OCI-LY1 (cell line): Measurements from ENCODE around the gene SHROOM2.

Source experiments
- H2AFZ ChIP-seq: fragments of 200-600 bp; sonication (generic), shearing (Covaris generic); 2 replicates; pipeline ENCODE4 v1.6.0; 2014; ENCODE audit warnings: antibody characterized with exemption, mild to moderate bottlenecking, low read length
- H3F3A ChIP-seq: fragments of 200-600 bp; sonication (generic), shearing (Covaris generic); 2 replicates; pipeline ENCODE4 v1.6.0; 2014; ENCODE audit warnings: mild to moderate bottlenecking, antibody characterized with exemption, low read length, moderate library complexity; ENCODE audit not compliant: insufficient read depth
- H3K27ac ChIP-seq: fragments of 200-600 bp; sonication (generic); 2 replicates; pipeline ENCODE4 v1.5.1; 2014; ENCODE audit warnings: low read length, mixed run types, mild to moderate bottlenecking, low read depth; ENCODE audit not compliant: poor library complexity, severe bottlenecking
- H3K27me3 ChIP-seq: fragments of 200-600 bp; sonication (generic); 2 replicates; pipeline ENCODE4 v1.6.0; 2014; ENCODE audit warnings: antibody characterized with exemption, mild to moderate bottlenecking, low read length, moderate library complexity; ENCODE audit not compliant: insufficient read depth
- H3K36me3 ChIP-seq: fragments of 200-600 bp; sonication (generic); 2 replicates; pipeline ENCODE4 v1.6.1; 2014; ENCODE audit warnings: mild to moderate bottlenecking, antibody characterized with exemption, low read length, moderate library complexity, mixed read lengths; ENCODE audit not compliant: insufficient read depth
- H3K4me1 ChIP-seq: fragments of 200-600 bp; sonication (generic); 2 replicates; pipeline ENCODE4 v1.5.1; 2014; ENCODE audit warnings: mild to moderate bottlenecking, low read length, moderate library complexity; ENCODE audit not compliant: insufficient read depth, severe bottlenecking
- H3K4me2 ChIP-seq: fragments of 200-600 bp; sonication (generic), shearing (Covaris generic); 2 replicates; pipeline ENCODE4 v1.6.1; 2014; ENCODE audit warnings: low read length
- H3K4me3 ChIP-seq: fragments of 200-600 bp; sonication (generic); 2 replicates; pipeline ENCODE4 v1.5.1; 2014; ENCODE audit warnings: low read length, low read depth, mild to moderate bottlenecking, mixed read lengths; ENCODE audit not compliant: poor library complexity, severe bottlenecking
- H3K79me2 ChIP-seq: fragments of 200-600 bp; shearing (Covaris generic); 2 replicates; pipeline ENCODE4 v1.6.1; 2016; ENCODE audit warnings: mixed run types, low read length, mixed read lengths; ENCODE audit not compliant: insufficient read depth
- H3K9ac ChIP-seq: fragments of 200-600 bp; sonication (generic), shearing (Covaris generic); 2 replicates; pipeline ENCODE4 v1.6.1; 2014; ENCODE audit warnings: mild to moderate bottlenecking, low read length, mixed read lengths
- H3K9me2 ChIP-seq: fragments of 200-600 bp; sonication (generic), shearing (Covaris generic); 2 replicates; pipeline ENCODE4 v1.6.1; 2014; ENCODE audit warnings: low read depth, mild to moderate bottlenecking, low read length, mixed read lengths
- H3K9me3 ChIP-seq: fragments of 200-600 bp; shearing (Covaris generic); 2 replicates; pipeline ENCODE4 v1.6.1; 2014; ENCODE audit warnings: low read length, mixed read lengths
- H4K20me1 ChIP-seq: fragments of 200-600 bp; sonication (generic), shearing (Covaris generic); 2 replicates; pipeline ENCODE4 v1.6.0; 2016; ENCODE audit warnings: mild to moderate bottlenecking, low read length; ENCODE audit not compliant: insufficient read depth
- CTCF ChIP-seq: fragments of 200-600 bp; sonication (generic), shearing (Covaris generic); IDR thresholded peaks from 2 replicates; pipeline ENCODE4 v1.5.1; 2017; ENCODE audit warnings: mild to moderate bottlenecking, antibody characterized with exemption, low read length, moderate library complexity, mixed read lengths
- EZH2 ChIP-seq: fragments of 200-600 bp; sonication (generic), shearing (Covaris generic); IDR thresholded peaks from 2 replicates; pipeline ENCODE4 v1.8.0; 2017; ENCODE audit warnings: borderline replicate concordance, mixed run types, mild to moderate bottlenecking, antibody characterized with exemption, low read length, moderate library complexity, mixed read lengths

The SHROOM2 gene

GRCh38 chrX:9890681-9891091 is 104.5 kb downstream of the SHROOM2 start:
- H3F3A ChIP-seq: no peaks in the 10 kb centered on the region
- no peak overlapping the region for H2AFZ ChIP-seq
- no peaks in the 10 kb centered on the region for H3K36me3 ChIP-seq

GRCh38 chrX:9895225-9895912 is 109.1 kb downstream of the SHROOM2 start:
- TF ChIP-seq EZH2 (no peak), CTCF (no peak)
- Histone ChIP-seq H3K27ac (no peak overlapping the region), H3K4me3 (no peak overlapping the region), H3K4me2 (no peak overlapping the region), H3K9ac (no peak overlapping the region), H3K79me2 (no peaks in the 10 kb centered on the region), H3F3A (no peaks in the 10 kb centered on the region), H3K27me3 (no peaks in the 10 kb centered on the region), H2AFZ (no peak overlapping the region), H4K20me1 (no peaks in the 10 kb centered on the region), H3K36me3 (no peaks in the 10 kb centered on the region), H3K9me3 (no peaks in the 10 kb centered on the region), H3K9me2 (no peaks in the 10 kb centered on the region), H3K4me1 (no peaks in the 10 kb centered on the region)

More at GRCh38 chrX:9890681-9891091, 104.5 kb downstream of the SHROOM2 start:
- H3K4me2 ChIP-seq: no peak overlapping the region
- no peaks in the 10 kb centered on the region for H3K79me2 ChIP-seq
- TF ChIP-seq EZH2 (no peak), CTCF (no peak)
- no peak overlapping the region for H3K4me3 ChIP-seq
- no peaks in the 10 kb centered on the region for H3K4me1 ChIP-seq
- no peaks in the 10 kb centered on the region for H3K9me3 ChIP-seq
- H3K27me3 ChIP-seq: no peaks in the 10 kb centered on the region
- H4K20me1 ChIP-seq: no peaks in the 10 kb centered on the region
- H3K27ac ChIP-seq: no peak overlapping the region
- no peak overlapping the region for H3K9ac ChIP-seq
- no peaks in the 10 kb centered on the region for H3K9me2 ChIP-seq

- Histone ChIP-seq H3K79me2 (no peaks in the 10 kb centered on the region), H3K4me3 (no peak overlapping the region), H3K9me2 (no peaks in the 10 kb centered on the region), H3F3A (no peaks in the 10 kb centered on the region), H3K36me3 (no peaks in the 10 kb centered on the region), H3K27me3 (no peaks in the 10 kb centered on the region), H3K9me3 (no peaks in the 10 kb centered on the region), H3K9ac (no peak overlapping the region), H3K4me1 (no peaks in the 10 kb centered on the region), H2AFZ (no peak overlapping the region), H3K4me2 (no peak overlapping the region), H3K27ac (no peak overlapping the region), H4K20me1 (no peaks in the 10 kb centered on the region)
- no peak for TF ChIP-seq EZH2
- no peak for TF ChIP-seq CTCF
Measured at GRCh38 chrX:9897761-9898161, 111.5 kb downstream of the SHROOM2 start.
